Measurements from ENCODE around the gene C11orf97. TPM values are rescaled to one million over a fixed set of nuclear protein-coding genes. Genes with fewer than 3 reads are reported as not detected.
A peak's percentile ranks its signal among the peaks of the same experiment; 100 is the strongest.
"Not testable (repeated sequence)": the region's sequence is repeated elsewhere in the genome, so short reads cannot be mapped to it uniquely, and the experiment has no call there.

The C11orf97 gene
- total RNA-seq, 1 experiment from 2014 or later = not detected

GRCh38 chr11:94501522-94501921, 10.7 kb upstream of the C11orf97 start:
- CTCF ChIA-PET = no interaction called here
- Histone ChIP-seq H3K36me3 (ENCODE audit: low read depth) (peaks cover 13% of the 10 kb centered on the region; the same call in 1 of the 2 replicates), H3K27ac (no peak overlapping the region), H3K79me2 (ENCODE audit: low read depth) (no peaks in the 10 kb centered on the region), H3K9me2 (ENCODE audit: insufficient read depth) (no peaks in the 10 kb centered on the region), H2AFZ (no peak overlapping the region), H3K4me1 (replicated peaks; ENCODE audit: insufficient read depth) (no peaks in the 10 kb centered on the region), H3F3A (ENCODE audit: insufficient read depth, low read depth) (peaks cover 4% of the 10 kb centered on the region), H4K20me1 (ENCODE audit: insufficient read depth) (no peaks in the 10 kb centered on the region; the same call in 1 of the 2 replicates), H3K27me3 (ENCODE audit: insufficient read depth, low read depth) (no peaks in the 10 kb centered on the region), H3K4me2 (no peak overlapping the region), H3K9me3 (ENCODE audit: insufficient read depth, low read depth) (no peaks in the 10 kb centered on the region), H3K4me3 (no peak overlapping the region)
- DNase-seq = no peak
- intact Hi-C loops (cut with micrococcal nuclease; ENCODE audit: unreplicated experiment) = loop anchor here (5.0 kb wide), 2 partner anchors 314 to 1269 kb away; no protein-coding TSS in a partner anchor
- POLR2A ChIA-PET (ENCODE audit: unreplicated experiment) = no interaction called here
- TF ChIP-seq CTCF (conservative IDR thresholded peaks at IDR 0.05) = no peak
- TF ChIP-seq EZH2 (IDR thresholded peaks at IDR 0.05; ENCODE audit: low read depth) = no peak
- BruUV-seq (replicated peaks) = no TSS peak

- Histone ChIP-seq H3K27me3 (ENCODE audit: insufficient read depth, low read depth) (no peaks in the 10 kb centered on the region), H3K9me3 (ENCODE audit: insufficient read depth, low read depth) (no peaks in the 10 kb centered on the region), H3K4me2 (no peak overlapping the region), H3K4me1 (replicated peaks; ENCODE audit: insufficient read depth) (no peaks in the 10 kb centered on the region; the same call in 1 of the 2 replicates), H3K36me3 (ENCODE audit: low read depth) (no peaks in the 10 kb centered on the region), H2AFZ (no peak overlapping the region), H3K79me2 (ENCODE audit: low read depth) (no peaks in the 10 kb centered on the region), H3F3A (ENCODE audit: insufficient read depth, low read depth) (peaks cover 10% of the 10 kb centered on the region), H4K20me1 (ENCODE audit: insufficient read depth) (no peaks in the 10 kb centered on the region), H3K4me3 (no peak overlapping the region), H3K27ac (no peak overlapping the region), H3K9me2 (ENCODE audit: insufficient read depth) (no peaks in the 10 kb centered on the region)
- ChIA-PET CTCF (interaction anchor here (1.3 to 1.8 kb wide), 2 partner anchors 10 to 609 kb away, joined by 3 to 10 read pairs; no protein-coding TSS in a partner anchor), POLR2A (ENCODE audit: unreplicated experiment) (no interaction called here)
- no TSS peak for BruUV-seq (replicated peaks)
- TF ChIP-seq EZH2 (IDR thresholded peaks at IDR 0.05; ENCODE audit: low read depth) (no peak), CTCF (conservative IDR thresholded peaks at IDR 0.05) (peak; percentile 91)
- DNase-seq = peak in 1 of 2 experiments; percentile 69
- intact Hi-C loops (cut with micrococcal nuclease; ENCODE audit: unreplicated experiment) = loop anchor here (1.0 to 5.0 kb wide), 5 partner anchors 317 to 1272 kb away; no protein-coding TSS in a partner anchor
Observed at GRCh38 chr11:94504689-94505293, 7.5 kb upstream of the C11orf97 start.

GRCh38 chr11:94506513-94506912, 5.7 kb upstream of the C11orf97 start:
- not testable (repeated sequence) for BruUV-seq (replicated peaks)

More at GRCh38 chr11:94506513-94506912, 5.7 kb upstream of the C11orf97 start:
- H4K20me1 ChIP-seq (ENCODE audit: insufficient read depth); H3K27ac ChIP-seq; H3K79me2 ChIP-seq (ENCODE audit: low read depth); H3K4me2 ChIP-seq; H3K27me3 ChIP-seq (ENCODE audit: insufficient read depth, low read depth); POLR2A ChIA-PET (ENCODE audit: unreplicated experiment); H3K4me3 ChIP-seq; H3K9me2 ChIP-seq (ENCODE audit: insufficient read depth); H3K4me1 ChIP-seq (replicated peaks; ENCODE audit: insufficient read depth); H3K9me3 ChIP-seq (ENCODE audit: insufficient read depth, low read depth); DNase-seq; intact Hi-C loops (cut with micrococcal nuclease; ENCODE audit: unreplicated experiment); H2AFZ ChIP-seq; H3K36me3 ChIP-seq (ENCODE audit: low read depth): not testable (repeated sequence)
- CTCF ChIA-PET = interaction anchor here (0.7 kb wide), 1 partner anchor 337 kb away, joined by 5 read pairs; no protein-coding TSS in a partner anchor
- peaks cover 10% of the 10 kb centered on the region for H3F3A ChIP-seq (ENCODE audit: insufficient read depth, low read depth)

Data from PC-9 (cell line).